Esophagus squamous epithelium (tissue), 4 donors: ENCODE results near the gene SLAMF9.

ENCODE experiments used
- CTCF ChIP-seq, 6 experiments: fragments of 450-650 bp in 4 of 6; fragments of 200-600 bp in 2 of 6; sonication (generic) in 2 of 6; IDR thresholded peaks; one replicate each; pipeline ENCODE4 v1.5.1; 2016 to 2019; ENCODE audit warnings: antibody characterized with exemption in 6 of 6, mild to moderate bottlenecking in 4 of 6, moderate library complexity in 4 of 6
- POLR2A ChIP-seq, 4 donors: fragments of 450-650 bp; IDR thresholded peaks; one replicate each; pipeline ENCODE4 v1.6.1; 2017; ENCODE audit warnings: antibody characterized with exemption in 4 of 4, mild to moderate bottlenecking in 4 of 4, moderate library complexity in 3 of 4

- TF ChIP-seq CTCF (IDR thresholded peaks at IDR 0.05) (no peak), POLR2A (IDR thresholded peaks at IDR 0.05) (no peak)
These were observed 40.4 kb downstream of the SLAMF9 start for GRCh38 chr1:159913451-159914192.
